ENCODE data around the gene CDKL1.

- TF ChIP-seq YY1 (IDR thresholded peaks at IDR 0.05; ENCODE audit: insufficient read depth, insufficient read length) (no peak), ZNF274 (IDR thresholded peaks at IDR 0.05; ENCODE audit: low read depth, low read length) (no peak), SUZ12 (IDR thresholded peaks at IDR 0.05; ENCODE audit: extremely low read depth, insufficient read depth, insufficient read length) (no peak)
These were observed 50.7 kb downstream of the CDKL1 start for GRCh38 chr14:50345846-50346422.
